ENCODE measurements around the gene AKAP13.
"Not testable (repeated sequence)": the region's sequence is repeated elsewhere in the genome, so short reads cannot be mapped to it uniquely, and the experiment has no call there.

Gene AKAP13

DNA sequence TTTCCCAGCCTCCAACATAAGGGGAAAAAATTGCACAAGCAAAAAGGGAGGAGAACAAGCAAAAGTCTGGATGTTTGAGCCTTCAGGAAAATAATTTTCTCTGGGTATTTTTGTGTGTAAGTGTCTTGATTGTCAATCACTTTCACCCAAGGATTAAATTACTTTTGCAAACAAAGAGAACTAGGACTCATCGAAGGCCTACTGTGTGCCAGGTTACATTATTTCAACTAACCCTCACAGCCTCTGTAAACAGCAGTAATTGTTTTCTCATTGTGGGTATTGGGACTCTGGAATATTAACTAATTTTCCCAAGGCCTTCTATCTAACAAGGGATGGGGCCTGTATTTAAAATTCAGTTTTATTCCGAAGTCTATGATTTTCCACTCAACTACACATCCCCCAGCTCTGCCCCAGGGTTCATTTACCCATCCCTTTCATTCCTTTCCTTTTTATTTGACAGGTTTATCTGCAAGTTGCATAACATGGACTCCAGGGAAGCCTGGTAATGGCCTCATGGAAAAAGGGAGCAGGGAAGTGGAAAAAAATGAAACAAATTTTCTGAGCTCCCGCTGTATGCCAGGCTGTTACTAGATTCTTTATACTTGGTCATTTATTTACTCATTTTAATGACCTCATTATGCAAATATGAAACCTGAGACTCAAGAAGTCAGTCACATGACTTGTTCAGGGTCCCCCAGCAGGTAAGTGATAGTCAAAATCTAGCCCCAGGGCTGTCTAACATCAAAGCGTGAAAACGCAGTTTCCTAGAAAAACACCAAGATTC, 32.9 kb upstream of the AKAP13 start:
- DNase-seq (ENCODE audit: low read depth in 2 of 2) = not testable (repeated sequence)

DNA sequence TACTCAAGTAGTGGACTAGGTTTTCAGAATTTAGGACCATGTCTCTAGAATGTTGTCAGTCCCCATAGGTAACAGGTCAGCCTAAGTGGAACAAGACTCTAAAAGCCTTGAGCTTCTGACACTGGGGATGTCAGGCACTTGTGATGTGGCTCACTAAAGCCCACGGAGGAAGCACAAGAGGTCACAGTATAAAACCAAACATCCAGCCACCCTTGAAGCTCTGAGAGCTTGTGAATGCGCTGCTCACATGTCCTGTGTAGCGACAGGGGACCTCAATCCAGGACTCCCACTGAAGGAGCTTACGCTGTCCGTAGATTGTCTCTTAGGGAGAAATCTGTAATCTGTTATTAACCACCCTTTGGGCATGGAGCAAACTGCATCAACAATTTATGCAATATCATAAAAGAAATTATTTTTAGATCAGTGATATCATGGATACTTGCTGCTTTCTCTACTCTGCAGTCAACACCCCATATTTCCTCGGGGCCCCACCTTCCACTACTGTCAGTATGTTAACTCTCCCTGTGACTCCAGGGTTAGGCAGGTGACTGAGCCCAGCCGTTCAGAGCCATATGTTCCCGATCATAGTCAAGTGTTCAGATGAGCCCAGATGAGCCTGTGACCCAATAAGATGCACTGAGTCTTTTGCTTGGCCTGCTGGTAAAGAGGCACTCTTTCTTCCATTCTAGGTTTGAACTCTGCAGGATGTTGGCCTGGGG, 32.2 kb upstream of the AKAP13 start:
- DNase-seq (ENCODE audit: low read depth in 2 of 2) = not testable (repeated sequence)

DNA sequence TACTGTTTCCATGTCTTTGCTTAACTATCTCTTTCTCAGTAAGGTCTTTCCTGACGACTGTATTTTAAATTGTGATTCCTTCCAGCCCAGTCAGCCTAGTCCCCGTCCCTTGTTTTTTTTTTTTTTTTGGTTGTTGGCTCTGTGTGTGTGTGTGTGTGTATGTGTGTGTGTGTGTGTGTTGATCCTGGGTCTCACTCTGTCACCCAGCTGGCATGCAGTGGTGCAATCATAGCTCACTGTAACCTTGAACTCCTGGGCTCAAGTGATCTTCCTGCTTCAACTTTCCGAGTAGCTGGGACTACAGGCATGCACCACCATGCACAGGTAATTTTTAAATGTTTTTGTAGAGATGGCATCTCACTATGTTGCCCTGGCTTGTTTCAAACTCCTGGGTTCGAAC, 31.3 kb upstream of the AKAP13 start:
- DNase-seq (ENCODE audit: low read depth in 2 of 2) = not testable (repeated sequence)

DNA sequence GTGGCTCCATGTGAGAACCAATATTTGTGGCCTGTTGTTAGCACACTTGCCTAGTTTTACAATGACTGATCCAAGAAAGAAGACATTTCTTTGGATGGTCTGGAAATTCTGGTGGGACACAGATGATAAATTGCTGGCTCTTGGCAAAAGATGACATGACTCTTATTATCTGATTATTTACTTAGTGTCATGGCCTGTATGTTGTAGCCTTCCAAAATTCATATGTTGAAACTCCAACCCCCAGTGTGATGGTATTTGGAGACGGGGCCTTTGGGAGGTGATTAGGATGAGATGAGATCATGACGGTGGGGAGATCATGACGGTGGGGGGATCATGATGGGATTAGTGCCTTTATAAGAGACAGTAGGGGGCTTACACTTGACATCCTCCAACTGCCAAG, 30.0 kb upstream of the AKAP13 start:
- DNase-seq (ENCODE audit: low read depth in 2 of 2) = no peak

DNA sequence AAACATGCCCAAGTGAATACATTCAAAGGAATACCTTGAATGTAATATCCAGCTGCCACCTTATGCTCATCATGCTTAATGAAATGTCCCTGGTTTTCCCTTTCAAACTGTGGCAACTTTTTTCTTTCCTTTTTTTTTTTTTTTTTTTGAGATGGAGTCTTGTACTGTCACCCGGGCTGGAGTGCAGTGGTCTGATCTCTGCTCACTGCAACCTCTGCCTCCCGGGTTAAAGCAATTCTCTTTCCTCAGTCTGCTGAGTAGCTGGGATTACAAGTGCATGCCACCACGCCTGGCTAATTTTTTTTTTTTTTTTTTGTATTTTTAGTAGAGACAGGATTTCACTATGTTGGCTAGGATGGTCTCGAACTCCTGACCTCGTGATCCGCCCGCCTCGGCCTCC, 28.9 kb upstream of the AKAP13 start:
- DNase-seq (ENCODE audit: low read depth in 2 of 2) = not testable (repeated sequence)

DNA sequence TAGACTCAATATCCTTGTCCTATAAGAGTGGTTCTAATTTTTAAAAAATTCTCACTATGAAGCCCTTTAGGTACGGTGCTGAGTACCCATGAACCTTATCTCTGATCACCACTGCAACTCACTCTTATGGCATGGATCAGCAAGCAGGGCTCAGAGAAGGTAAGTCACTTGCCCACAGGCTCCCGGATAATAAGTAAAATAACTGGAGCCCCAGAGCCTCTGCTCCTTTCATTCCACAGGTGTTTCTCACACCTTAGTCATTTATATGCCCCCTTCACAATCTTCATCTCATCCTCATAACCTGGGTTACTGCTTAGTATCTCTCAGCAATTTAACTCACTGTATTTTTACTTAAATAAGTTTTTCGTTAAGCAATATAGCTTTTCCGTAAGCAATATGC, 28.4 kb upstream of the AKAP13 start:
- no peak for DNase-seq (ENCODE audit: low read depth in 2 of 2)

DNA sequence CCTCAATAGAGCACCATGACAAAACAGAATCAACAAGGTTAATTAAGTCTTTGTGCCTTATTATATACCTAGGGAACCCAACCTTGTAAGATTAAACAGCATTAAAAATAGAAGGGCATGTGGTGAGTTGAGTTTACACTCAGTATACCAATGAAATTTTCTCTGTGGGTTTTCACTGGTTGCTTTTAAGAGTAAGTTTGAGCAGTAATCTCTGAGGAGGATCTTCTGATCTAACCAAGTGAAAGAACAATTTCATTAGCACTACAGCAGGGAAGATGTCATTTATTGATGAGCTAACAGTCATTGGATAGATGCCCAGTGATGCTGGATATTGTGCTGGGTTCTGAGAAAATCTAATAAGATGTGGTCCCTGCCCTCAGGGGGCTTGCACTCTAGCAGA, 26.9 kb upstream of the AKAP13 start:
- no peak for DNase-seq (ENCODE audit: low read depth in 2 of 2)

DNA sequence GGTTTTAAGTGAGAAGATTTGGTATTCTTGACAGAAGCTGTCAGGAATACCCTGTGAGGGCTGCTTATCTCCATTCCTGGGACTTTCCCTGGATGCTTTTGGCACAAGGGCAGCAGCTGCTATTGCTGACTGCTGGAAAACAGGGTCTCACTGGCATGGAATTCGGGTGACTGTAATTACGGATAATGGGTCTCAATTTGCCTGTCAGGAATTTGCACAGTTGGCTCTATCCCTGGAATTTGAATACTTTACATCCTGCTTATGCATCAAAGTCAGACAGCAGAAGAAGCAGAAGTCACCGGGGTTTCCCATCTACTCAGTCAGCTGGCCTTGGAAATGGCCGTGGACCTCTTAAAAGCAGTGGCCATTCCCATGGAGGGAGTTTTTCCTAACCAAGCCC, 25.9 kb upstream of the AKAP13 start:
- no peak for DNase-seq (ENCODE audit: low read depth in 2 of 2)

DNA sequence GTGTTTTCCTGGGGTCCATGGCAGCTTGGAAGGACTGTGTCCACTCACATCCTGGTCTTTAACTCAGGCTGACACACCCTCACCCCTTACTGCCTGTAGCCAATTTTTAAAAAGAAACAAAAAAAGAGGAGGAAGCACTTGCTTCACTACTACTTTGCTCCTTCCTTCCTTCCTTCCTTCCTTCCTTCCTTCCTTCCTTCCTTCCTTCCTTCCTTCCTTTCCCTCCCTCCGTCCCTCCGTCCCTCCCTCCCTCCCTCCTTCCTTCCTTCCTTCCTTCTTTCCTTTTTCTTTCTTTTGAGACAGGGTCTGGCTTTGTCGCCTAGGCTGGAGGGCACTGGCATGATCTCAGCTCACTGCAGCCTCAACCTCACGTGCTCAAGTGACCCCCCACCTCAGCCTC, 25.5 kb upstream of the AKAP13 start:
- no peak for DNase-seq (ENCODE audit: low read depth in 2 of 2)

DNA sequence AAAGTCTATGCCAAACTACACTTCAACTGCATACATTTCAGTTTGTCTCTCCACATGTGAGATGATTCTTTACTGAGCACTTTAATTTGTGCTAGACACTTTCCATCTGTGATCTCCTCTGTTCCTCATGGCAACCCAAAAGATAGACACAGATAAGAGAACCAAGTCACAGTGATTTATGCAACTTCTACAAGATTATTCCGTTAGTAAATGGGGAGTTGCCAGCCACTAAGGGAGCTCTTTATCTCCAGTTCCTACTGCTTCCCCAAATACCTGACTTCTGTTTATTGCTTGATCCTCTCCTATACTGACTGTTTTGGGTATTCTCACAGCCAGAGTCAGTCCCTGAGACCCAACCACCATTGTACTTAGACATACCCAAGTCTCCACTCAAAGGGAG, 24.1 kb upstream of the AKAP13 start:
- no peak for DNase-seq (ENCODE audit: low read depth in 2 of 2)

DNA sequence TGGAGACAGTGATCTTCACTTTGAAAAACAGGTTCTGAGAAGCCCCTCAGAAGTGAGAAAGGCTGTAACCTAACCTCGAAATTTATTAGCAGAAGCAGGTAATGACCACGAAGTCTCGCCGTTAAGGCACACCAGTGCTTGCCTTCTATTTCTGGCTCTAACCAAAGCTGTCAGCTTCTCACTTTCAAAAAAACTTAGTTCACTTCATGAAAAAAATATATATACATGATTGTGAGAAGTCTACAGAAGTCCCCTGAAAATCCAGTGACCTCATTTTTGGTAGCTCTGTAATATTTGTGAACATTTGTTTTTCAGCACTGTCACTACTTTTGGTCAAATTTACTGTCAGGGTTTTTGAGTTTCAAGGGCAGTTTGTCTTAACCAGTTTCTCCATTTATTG, 19.1 kb upstream of the AKAP13 start:
- DNase-seq (ENCODE audit: low read depth in 2 of 2) = no peak

DNA sequence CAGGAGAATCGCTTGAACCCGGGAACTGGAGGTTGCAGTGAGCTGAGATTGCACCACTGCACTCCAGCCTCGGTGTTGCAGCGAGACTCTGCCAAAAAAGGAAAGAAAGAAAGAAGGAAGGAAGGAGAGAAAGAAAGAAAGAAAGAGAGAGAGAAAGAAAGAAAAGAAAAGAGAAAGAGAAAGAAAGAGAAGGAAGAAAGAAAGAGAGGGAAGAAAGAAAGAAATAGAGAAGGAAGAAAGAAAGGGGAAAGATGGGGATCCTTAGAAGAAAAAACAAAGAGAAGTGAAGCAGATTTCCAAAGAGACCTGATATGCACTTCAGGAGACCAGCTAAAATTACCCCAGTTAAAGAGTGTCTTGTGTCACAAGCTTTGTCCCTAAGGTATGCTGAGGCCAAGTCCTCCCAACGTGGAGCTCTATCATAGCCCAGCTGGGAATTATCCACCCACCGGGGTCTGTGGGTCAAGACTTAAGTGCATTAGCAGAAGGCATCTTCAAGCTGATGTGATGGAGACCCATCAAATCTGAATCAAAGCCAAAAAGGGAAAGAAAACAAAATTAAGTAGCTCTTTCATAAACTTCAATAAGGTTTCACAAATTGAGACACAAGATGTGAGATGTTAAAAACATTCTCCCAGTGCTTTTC, 17.8 kb upstream of the AKAP13 start:
- DNase-seq (ENCODE audit: low read depth in 2 of 2) = no peak

DNA sequence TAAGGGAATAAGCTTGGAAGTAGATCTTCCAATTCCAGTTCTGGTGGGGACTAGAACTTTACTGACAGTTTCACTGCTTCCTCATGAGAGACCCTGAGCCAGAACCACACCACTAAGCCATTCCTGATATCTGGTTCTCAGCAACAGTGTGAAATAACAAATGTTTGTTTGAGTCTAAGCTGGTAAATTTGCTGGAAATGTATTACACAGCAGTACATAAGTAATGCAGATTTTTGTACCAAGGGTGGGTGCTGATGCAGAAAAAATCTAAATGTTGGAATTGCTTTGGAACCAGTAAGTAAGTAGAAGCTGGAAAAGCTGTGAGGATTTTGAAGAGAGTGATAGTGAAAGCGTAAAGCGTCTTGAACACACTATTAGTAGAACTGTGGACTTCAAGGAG, 14.4 kb upstream of the AKAP13 start:
- no peak for DNase-seq (ENCODE audit: low read depth in 2 of 2)

DNA sequence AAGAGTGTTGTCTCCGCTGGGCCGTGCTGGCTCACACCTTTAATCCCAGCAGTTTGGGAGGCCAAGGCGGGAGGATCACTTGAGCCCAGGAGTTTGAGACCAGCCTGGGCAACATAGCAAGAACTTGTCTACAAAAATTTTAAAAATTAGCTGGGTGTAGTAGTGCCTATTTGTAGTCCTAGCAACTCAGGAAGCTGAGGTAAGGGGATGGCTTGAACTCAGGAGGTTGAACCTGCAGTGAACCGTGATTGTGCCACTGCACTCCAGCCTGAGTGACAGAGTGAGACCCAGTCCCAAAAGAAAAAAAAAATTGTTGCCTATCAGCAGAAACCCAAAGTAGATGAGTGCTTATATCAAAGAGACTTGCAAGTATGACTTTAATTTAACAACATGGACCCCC, 12.7 kb upstream of the AKAP13 start:
- DNase-seq (ENCODE audit: low read depth in 2 of 2) = no peak

DNA sequence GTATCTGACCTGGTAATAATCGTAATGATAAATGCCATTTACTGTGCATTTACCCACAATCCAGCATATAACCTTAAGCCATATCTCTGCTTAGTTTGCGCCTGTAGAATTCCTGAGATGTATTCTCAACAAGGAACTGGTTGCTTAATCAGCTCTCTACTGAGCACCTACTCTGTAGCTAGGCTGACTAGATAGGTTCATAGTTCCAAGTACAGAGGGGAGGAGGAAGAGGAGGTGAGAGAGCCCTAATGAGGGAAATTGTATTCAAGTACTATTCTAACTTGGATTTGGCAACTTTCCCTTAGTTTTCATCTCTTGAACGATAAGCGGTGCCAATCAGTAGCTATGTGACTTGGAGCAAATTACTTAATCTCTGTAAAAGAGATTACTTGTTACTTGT, 5.6 kb upstream of the AKAP13 start:
- no peak for DNase-seq (ENCODE audit: low read depth in 2 of 2)

DNA sequence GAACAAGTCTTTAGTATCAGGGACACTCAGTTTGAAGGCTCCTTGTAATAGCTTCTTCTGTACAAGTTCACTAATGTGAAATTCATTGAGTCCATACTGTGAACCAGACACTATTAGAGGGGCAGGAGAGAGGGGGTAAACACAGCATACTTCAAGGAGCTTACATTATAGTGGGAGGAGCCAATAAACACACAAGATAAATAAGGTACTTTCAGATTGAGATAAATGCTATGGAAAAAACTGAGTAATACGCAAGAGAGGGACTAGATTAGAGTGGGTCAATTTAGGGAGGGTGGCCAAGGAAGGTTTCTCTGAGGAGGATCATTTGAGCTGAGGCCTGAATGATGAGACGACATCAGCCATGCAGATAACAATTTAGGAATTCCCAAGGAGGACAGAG, 3.1 kb upstream of the AKAP13 start:
- DNase-seq (ENCODE audit: low read depth in 2 of 2) = no peak

DNA sequence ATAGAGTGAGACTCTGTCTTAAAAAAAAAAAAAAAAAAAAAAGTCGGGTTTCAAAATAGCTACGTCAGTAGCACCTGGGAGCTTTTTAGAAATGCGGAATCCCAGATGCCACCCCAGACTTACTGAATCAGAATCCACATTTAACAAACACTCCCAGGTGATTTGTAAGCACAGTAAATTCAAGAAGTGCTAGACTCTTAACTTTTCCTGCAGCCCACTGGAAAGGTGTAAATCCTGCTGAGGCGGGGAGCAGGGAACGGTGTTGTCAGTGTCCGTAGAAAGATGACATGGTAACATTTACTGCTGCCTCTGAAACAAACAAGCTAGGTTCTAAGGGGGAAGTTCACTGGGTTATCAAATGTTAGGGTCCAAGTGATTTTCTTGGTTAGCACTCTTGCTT, 2.4 kb upstream of the AKAP13 start:
- no peak for DNase-seq (ENCODE audit: low read depth in 2 of 2)

DNA sequence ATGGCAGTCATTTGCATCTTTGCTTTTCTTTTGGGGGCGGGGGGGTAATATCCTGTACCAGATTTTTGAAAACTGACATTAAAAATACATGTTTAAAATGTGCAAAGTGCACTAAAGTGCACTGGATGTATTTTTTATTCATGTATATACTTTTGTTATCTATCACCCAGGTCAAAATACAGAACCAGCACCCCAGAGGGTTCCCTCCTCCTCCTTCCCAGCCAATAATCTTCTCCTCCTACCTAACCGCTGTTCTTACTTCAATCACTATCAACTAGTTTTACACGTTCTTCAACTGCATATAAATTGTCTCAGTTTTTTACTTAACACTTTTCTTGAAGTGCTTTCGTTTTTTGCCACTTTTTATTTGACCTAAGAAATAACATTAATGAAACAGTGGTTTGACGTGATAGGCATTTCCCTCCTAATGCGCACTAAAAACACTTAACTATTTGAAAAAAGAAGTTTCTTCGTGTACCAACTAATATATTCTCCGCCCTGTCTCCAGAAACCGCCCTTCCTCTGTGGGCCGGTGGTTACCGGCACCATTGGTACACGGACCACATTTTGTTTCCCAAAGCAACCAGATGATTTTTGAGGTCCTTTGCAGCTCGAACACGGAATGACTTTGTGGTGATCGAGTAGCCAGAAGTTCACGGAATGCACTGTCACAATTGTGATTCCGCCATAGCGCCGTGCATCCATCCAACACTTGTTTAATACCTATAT, 836 bp upstream of the AKAP13 start:
- peak; percentile 26 to 31 for DNase-seq (ENCODE audit: low read depth in 2 of 2)

DNA sequence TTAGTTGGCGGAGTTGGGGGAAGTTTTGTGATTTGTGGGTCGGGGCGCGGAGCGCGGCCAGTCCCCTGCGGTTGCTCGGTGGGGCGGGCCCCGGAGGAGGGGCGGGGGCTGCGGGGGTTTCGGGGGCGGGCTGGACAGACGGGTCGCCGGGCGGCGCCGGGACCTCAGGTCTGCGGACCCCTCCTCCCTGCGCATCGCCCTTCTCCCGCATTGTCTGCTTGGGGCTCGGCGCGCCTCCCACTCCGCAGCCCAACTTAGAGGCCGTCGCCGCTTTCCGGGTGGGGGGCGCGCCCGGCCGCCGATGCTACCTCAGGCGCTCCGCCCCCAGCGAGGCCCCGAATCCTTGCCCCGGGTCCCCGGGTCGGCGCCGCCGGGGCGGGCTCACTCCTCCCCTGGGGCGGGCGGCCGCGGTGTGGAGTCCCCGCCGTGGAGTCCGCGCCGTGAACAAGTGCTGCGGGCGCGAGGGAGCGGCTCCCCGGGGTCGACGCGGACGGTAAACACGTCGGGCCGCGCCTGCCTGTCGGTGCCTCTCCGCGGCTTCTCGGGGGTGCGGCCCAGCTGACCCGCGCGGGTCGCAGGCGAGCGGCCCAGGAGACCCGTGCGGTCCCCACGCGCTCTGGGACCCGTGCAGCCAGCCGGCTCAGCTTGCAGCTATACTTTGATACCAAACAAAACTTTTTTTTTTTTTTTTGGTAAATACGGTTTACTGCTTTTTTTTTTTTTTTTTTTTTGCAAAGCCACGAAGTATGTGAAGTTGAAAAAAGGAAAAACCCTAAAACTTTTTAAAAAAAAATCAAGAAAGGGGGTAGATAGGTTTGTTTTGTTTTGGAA, 624 bp downstream of the AKAP13 start:
- peak; percentile 36 to 46 for DNase-seq (ENCODE audit: low read depth in 2 of 2)

DNA sequence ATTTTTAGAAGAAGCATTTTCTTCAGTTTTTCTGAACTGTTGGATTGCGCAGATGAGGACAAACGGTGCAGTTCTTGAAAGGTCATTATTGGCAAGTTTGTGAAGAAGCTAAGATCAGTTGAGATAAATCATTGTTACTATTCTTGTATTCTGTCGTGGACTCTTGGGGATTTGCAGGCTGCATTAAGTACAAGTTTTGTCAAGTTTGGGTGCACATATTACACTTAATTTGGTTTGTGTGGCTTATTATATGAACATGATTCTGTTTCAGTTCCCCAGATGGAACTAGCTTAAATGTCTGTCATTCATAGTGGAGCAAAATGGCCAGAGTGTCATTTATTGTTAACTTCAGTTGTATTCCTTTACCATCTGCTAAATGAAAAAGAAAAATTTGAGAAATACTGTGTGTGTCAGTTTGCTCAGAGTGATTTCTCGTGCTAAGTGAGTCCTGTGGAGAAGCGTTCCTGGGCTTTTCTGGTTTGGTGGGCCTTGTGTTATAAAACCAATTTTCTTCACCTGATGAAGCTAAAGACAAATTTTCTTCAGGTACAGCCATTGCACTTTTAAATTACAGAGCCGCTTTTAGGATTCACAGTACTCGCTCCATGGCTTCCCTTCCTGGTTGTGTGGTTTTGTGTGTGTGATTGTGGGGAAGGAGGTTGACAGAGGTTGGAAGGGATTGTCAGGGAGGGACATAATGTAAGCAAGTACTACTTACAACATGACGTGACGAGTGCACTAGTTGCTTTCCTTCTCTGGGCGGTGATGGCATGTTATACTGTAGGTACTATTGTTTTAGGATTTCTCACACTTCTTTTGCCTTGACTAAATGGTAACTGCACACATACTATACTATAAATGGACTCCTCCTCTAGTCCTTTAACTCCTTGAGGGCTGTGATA, 1.7 kb downstream of the AKAP13 start:
- no peak for DNase-seq (ENCODE audit: low read depth in 2 of 2)

Data from stimulated activated CD8-positive, alpha-beta memory T cell treated with anti-CD3 and anti-CD28 coated beads, Interleukin-2, amount 100 ng/mL, for 48 hours (primary cell).